ENCODE data around the gene CYP2A7. TPM values are rescaled to one million over a fixed set of nuclear protein-coding genes. Genes with fewer than 3 reads are reported as not detected.

CYP2A7 gene
- total and polyA plus RNA-seq, 9 of the 15 experiments (the other 6 are each of a cell fraction or from before 2014, with no cell fraction given), result 0.22 TPM; not detected in 8

DNA sequence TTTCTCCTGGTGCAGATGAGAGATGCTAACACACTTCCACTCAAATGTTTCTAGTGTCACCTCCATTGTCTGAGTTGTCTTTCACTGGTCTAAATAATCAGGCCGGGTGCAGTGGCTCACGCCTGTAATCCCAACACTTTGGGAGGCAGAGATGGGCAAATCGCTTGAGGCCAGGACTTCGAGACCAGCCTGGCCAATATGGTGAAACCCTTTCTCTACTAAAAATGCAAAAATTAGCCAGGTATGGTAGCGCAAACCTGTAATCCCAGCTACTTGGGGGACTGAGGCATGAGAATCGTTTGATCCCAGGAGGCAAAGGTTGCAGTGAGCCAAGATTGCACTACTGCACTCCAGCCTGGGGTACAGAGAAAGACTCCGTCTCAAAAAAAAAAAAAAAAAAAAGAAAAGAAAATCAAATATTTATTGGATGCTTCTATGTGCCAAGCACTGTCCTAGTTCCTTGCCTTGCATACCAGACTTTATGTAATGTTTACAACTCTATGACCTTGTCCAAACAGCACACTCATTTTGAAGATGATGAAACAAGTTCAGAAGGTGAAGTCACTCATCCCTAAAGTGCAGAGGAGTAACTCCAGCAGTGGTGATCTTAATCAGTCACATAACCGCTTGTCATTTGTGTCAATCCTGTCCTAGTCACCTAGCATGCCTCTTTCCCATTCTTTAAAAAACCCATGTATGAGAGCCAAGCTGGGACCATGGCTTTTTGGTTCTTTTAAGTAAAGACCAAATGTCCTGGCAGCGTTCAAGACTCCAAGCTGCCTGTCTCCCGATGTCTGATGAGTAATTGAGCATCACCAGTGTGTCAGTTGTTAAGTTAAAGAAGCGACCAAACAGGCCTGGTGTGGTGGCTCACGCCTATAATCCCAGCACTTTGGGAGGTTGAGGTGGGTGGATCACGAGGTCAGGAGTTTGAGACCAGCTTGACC lies 15.1 kb upstream of the CYP2A7 start (continued):
- TF ChIP-seq, protein P1, sequence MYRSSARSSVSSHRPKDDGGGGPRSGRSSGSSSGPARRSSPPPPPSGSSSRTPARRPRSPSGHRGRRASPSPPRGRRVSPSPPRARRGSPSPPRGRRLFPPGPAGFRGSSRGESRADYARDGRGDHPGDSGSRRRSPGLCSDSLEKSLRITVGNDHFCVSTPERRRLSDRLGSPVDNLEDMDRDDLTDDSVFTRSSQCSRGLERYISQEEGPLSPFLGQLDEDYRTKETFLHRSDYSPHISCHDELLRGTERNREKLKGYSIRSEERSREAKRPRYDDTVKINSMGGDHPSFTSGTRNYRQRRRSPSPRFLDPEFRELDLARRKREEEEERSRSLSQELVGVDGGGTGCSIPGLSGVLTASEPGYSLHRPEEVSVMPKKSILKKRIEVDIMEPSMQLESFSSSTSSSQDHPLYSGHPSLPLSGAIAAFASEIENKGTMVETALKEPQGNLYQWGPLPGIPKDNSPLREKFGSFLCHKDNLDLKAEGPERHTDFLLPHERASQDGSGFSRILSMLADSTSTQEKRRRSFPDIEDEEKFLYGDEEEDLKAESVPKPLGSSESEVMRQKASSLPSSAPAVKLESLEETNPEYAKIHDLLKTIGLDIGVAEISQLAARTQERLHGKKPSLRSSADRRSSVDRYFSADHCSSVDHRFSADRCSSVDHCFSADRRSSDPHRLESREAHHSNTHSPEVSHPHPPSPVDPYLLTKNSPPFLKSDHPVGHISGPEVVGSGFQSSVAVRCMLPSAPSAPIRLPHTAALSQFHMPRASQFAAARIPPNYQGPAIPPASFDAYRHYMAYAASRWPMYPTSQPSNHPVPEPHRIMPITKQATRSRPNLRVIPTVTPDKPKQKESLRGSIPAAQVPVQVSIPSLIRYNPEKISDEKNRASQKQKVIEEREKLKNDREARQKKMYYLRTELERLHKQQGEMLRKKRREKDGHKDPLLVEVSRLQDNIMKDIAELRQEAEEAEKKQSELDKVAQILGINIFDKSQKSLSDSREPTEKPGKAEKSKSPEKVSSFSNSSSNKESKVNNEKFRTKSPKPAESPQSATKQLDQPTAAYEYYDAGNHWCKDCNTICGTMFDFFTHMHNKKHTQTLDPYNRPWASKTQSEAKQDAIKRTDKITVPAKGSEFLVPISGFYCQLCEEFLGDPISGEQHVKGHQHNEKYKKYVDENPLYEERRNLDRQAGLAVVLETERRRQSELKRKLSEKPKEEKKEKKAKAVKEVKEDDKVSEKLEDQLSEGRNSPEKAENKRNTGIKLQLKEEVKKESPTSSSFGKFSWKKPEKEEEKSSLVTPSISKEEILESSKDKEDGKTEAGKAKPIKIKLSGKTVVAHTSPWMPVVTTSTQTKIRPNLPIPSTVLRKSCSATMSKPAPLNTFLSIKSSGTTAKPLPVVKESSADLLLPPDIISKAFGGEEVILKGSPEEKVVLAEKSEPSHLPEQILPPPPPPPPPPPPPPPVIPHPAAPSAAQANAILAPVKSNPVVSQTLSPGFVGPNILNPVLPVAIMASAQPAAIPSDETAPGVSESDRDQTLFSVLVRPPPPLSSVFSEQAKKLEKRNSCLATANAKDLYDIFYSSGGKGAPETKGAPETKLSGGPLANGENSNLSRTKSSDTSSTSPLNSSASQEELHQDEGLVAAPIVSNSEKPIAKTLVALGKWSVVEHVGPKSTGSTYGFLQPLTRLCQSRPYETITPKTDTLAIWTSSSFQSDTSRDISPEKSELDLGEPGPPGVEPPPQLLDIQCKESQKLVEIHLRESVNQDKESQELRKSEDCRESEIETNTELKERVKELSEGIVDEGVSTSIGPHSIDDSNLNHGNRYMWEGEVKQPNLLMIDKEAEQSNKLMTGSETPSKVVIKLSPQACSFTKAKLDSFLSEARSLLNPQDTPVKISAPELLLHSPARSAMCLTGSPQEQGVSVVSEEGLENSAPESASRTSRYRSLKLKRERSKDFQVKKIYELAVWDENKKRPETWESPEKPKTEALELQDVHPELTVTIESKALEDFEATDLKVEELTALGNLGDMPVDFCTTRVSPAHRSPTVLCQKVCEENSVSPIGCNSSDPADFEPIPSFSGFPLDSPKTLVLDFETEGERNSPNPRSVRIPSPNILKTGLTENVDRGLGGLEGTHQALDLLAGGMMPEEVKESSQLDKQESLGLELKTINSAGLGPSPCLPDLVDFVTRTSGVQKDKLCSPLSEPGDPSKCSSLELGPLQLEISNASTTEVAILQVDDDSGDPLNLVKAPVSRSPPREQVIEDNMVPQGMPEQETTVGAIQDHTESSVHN (IDR thresholded peaks at IDR 0.05; ENCODE audit: borderline replicate concordance in 1 of 2, low read depth in 1 of 2), result peak in 1 of 2 experiments; percentile 91; a peak in 2 of 4 replicates
- TF ChIP-seq BRD9 (IDR thresholded peaks at IDR 0.05; ENCODE audit: low read depth, partially characterized antibody) (peak; percentile 94), MEIS2 (IDR thresholded peaks at IDR 0.05; ENCODE audit: partially characterized antibody) (peak; percentile 91), RAD51 (IDR thresholded peaks at IDR 0.05; ENCODE audit: borderline replicate concordance, low read depth) (peak; percentile 11; the same call in 1 of the 2 replicates), NFE2 (IDR thresholded peaks at IDR 0.05; ENCODE audit: low read depth) (peak; percentile 83), MTF1 (CRISPR knock-in tag; IDR thresholded peaks at IDR 0.05; ENCODE audit: borderline replicate concordance) (peak; percentile 67; the same call in 1 of the 2 replicates), ESRRA (IDR thresholded peaks at IDR 0.05; ENCODE audit: borderline replicate concordance, low read depth) (peak; percentile 98), SMARCE1 (IDR thresholded peaks at IDR 0.05) (peak; percentile 72), NRF1 (conservative IDR thresholded peaks at IDR 0.05 in 1 of 2, IDR thresholded peaks at IDR 0.05 in 1 of 2) (peak in 1 of 2 experiments; percentile 46; a peak in 2 of 4 replicates), RAD21 (CRISPR knock-in tag; conservative IDR thresholded peaks at IDR 0.05 in 1 of 2, IDR thresholded peaks at IDR 0.05 in 1 of 2) (0 out of 4 replicates have a peak, but pooled peaks of 1 of the 2 experiments have one; percentile 26), EP300 (IDR thresholded peaks at IDR 0.05; ENCODE audit: low read length) (peak; percentile 94), ATF7 (IDR thresholded peaks at IDR 0.05) (peak; percentile 96), HDAC8 (tag; IDR thresholded peaks at IDR 0.05) (0 out of 2 replicates have a peak, but pooled peaks have one; percentile 26)
- TF ChIP-seq, protein P2, sequence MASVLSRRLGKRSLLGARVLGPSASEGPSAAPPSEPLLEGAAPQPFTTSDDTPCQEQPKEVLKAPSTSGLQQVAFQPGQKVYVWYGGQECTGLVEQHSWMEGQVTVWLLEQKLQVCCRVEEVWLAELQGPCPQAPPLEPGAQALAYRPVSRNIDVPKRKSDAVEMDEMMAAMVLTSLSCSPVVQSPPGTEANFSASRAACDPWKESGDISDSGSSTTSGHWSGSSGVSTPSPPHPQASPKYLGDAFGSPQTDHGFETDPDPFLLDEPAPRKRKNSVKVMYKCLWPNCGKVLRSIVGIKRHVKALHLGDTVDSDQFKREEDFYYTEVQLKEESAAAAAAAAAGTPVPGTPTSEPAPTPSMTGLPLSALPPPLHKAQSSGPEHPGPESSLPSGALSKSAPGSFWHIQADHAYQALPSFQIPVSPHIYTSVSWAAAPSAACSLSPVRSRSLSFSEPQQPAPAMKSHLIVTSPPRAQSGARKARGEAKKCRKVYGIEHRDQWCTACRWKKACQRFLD (CRISPR knock-in tag; IDR thresholded peaks at IDR 0.05), result peak; percentile 59; the same call in 1 of the 2 replicates
